Left ventricle myocardium superior (tissue), 1 donor: ENCODE measurements around the gene GSTA4. TPM values are rescaled to one million over a fixed set of nuclear protein-coding genes. Genes with fewer than 3 reads are reported as not detected.

ENCODE experiments used
- ATAC-seq: fragments of 200-7000 bp; cut with Tn5 transposase; one replicate; pipeline ENCODE4 v1.9.1; 2020; ENCODE audit warnings: mild to moderate bottlenecking, moderate library complexity
- DNase-seq: peaks from one replicate; pipeline ENCODE4 v3.0.0-alpha.2; 2020
- intact Hi-C: fragments of 100-400 bp; cut with micrococcal nuclease; formaldehyde crosslinking; loops from one replicate; pipeline ENCODE4 v1.11.0; 2022
- total RNA-seq: library from RNA; stranded (reverse); fragmentation: NEBNext Ultra II Directional; extraction: Animal tissue kit (Norgen Biotek cat#: 25700); gene quantifications from one replicate; pipeline ENCODE4 v1.2.1, GENCODE V29; 2021
- donor health status: DM: no; HTN: yes; CAD: no; lungs with severe emphysema.

GSTA4 gene
- total RNA-seq, 1 donor from 2014 or later, result 8.0 TPM

GRCh38 chr6:52933778-52934177 lies 61.3 kb downstream of the GSTA4 start:
- intact Hi-C loops, result no loop called here
- DNase-seq, result no peak
- ATAC-seq, result no peak

- ATAC-seq (no peak), DNase-seq (no peak)
- intact Hi-C loops, result no loop called here
Measured at GRCh38 chr6:52931351-52931750, 63.7 kb downstream of the GSTA4 start.

- DNase-seq, result no peak
- ATAC-seq, result no peak
- intact Hi-C loops, result no loop called here
Measured at GRCh38 chr6:52929321-52930164, 65.5 kb downstream of the GSTA4 start.

Other genes starting within 250 kb of the GSTA4 start
- not detected for gene GSTA2, start 231.8 kb downstream of the GSTA4 start, total RNA-seq
- not detected for gene GSTA1, start 191.5 kb downstream of the GSTA4 start, total RNA-seq
- not detected for gene GSTA5, start 154.5 kb downstream of the GSTA4 start, total RNA-seq
- not detected for gene GSTA3, start 85.6 kb downstream of the GSTA4 start, total RNA-seq
- gene CILK1, start 66.5 kb upstream of the GSTA4 start, total RNA-seq, result 7.5 TPM
- 54.9 TPM for gene FBXO9, start 70.1 kb upstream of the GSTA4 start, total RNA-seq
- gene GCM1, start 153.6 kb upstream of the GSTA4 start, total RNA-seq, result not detected